Measurements from ENCODE around the gene ABHD6. TPM values are rescaled to one million over a fixed set of nuclear protein-coding genes. Genes with fewer than 3 reads are reported as not detected.
A peak's percentile ranks its signal among the peaks of the same experiment; 100 is the strongest.

Gene ABHD6
- total RNA-seq, 6 donors from 2014 or later: 9.7 to 54.7 (median 16.9) TPM

DNA sequence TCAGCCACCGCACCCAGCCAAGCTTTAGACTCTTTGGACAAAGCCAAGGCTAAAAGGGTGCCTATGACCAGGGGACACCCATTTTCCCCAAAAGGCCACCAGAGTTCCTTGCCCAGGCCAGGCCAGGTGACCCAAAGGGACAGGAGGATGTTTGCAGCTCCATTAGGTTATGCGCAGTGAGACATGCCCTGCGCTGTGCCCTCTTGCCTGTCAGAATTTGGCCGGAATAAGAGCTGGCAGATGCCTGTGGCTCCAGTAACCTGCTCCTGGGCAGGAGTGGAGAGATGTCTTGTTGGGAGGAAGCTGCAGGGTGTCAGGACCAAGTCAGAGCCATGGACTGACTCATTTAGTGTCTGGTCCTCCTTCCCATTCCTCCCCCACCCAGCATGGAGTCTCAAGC is 47.3 kb upstream of the ABHD6 start:
- WGBS, 2 donors: 90 to 92% methylated on average over 2 to 4 of the region's 4 CpGs
- no peak overlapping the region for H3K4me3 ChIP-seq
- ATAC-seq (ENCODE audit: low FRiP score in 2 of 2) (no peak), DNase-seq (no peak)
- TF ChIP-seq, protein P1, sequence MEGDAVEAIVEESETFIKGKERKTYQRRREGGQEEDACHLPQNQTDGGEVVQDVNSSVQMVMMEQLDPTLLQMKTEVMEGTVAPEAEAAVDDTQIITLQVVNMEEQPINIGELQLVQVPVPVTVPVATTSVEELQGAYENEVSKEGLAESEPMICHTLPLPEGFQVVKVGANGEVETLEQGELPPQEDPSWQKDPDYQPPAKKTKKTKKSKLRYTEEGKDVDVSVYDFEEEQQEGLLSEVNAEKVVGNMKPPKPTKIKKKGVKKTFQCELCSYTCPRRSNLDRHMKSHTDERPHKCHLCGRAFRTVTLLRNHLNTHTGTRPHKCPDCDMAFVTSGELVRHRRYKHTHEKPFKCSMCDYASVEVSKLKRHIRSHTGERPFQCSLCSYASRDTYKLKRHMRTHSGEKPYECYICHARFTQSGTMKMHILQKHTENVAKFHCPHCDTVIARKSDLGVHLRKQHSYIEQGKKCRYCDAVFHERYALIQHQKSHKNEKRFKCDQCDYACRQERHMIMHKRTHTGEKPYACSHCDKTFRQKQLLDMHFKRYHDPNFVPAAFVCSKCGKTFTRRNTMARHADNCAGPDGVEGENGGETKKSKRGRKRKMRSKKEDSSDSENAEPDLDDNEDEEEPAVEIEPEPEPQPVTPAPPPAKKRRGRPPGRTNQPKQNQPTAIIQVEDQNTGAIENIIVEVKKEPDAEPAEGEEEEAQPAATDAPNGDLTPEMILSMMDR (IDR thresholded peaks at IDR 0.05): no peak
- TF ChIP-seq EP300 (IDR thresholded peaks at IDR 0.05) (no peak), POLR2A (IDR thresholded peaks at IDR 0.05) (no peak), POLR2AphosphoS5 (IDR thresholded peaks at IDR 0.05) (no peak)
- H3K27me3 ChIP-seq: no peaks in the 10 kb centered on the region
- no peaks in the 10 kb centered on the region for H3K9me3 ChIP-seq
- H3K27ac ChIP-seq: peak overlapping the region in 2 of 4 donors; percentile 62
- H3K4me1 ChIP-seq: peaks cover 4 to 14% (median 6%) of the 10 kb centered on the region in 4 donors
- no peaks in the 10 kb centered on the region for H3K36me3 ChIP-seq

DNA sequence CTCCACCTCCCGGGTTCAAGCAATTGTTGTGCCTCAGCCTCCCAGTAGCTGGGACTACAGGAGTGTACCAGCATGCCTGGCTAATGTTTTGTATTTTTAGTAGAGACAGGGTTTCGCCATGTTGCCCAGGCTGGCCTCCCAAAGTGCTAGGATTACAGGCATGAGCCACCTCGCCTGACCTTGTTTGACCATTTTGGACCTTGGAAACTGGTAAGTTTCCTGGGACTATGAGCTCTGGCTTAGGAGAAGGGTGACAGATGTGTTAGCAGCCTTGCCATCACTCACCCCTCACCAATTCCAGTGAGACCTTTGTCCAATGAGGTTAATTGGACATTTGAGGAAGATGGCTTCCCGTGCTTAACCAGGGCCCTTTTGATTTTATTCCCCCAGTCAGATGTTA is 46.7 kb upstream of the ABHD6 start:
- DNase-seq: no peak
- no peak overlapping the region for H3K27ac ChIP-seq
- no peaks in the 10 kb centered on the region for H3K9me3 ChIP-seq
- no peak overlapping the region for H3K4me3 ChIP-seq
- no peak for ATAC-seq (ENCODE audit: low FRiP score in 2 of 2)
- TF ChIP-seq POLR2A (IDR thresholded peaks at IDR 0.05) (no peak), POLR2AphosphoS5 (IDR thresholded peaks at IDR 0.05) (no peak), EP300 (IDR thresholded peaks at IDR 0.05) (no peak)
- TF ChIP-seq, protein P1 (IDR thresholded peaks at IDR 0.05): no peak
- no peaks in the 10 kb centered on the region for H3K36me3 ChIP-seq
- WGBS, 2 donors: 88 to 94% methylated on average over 4 of the region's 4 CpGs
- peaks cover 4 to 14% (median 6%) of the 10 kb centered on the region in 4 donors for H3K4me1 ChIP-seq
- no peaks in the 10 kb centered on the region for H3K27me3 ChIP-seq

DNA sequence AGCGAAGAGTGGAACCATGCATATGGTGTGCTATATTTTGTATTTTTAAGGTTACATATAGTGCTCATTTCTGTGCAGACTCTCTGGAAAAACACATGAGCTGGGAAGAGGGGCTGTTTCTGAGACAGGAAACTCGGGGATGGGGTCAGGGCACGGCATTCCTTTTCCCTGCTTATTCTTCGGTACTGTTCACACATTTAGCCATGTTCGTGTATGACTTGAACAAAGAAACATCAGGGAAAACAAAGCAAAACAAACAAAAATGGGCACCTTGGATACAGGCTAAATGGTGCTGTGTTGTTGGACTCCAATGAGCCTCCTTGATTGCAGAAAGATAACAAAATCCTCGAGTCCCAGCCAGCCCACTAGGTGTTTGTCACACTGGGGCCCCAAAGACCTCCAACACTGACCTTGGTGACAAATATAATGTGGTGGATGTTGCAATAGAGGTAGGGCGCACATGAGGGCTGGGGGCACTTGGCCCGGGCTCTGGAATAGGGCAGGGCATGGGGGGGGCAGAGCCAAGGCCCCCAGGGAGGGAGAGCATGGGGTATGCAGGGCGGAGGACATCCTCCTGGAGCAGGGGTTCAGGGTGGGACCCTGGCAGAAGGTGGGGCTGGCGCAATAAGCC is 46.1 kb upstream of the ABHD6 start:
- ATAC-seq (ENCODE audit: low FRiP score in 2 of 2) (no peak), DNase-seq (no peak)
- H3K27me3 ChIP-seq: no peaks in the 10 kb centered on the region
- no peaks in the 10 kb centered on the region for H3K9me3 ChIP-seq
- peaks cover 4 to 14% (median 6%) of the 10 kb centered on the region in 4 donors for H3K4me1 ChIP-seq
- no peak for TF ChIP-seq POLR2A (IDR thresholded peaks at IDR 0.05)
- TF ChIP-seq, protein P1 (IDR thresholded peaks at IDR 0.05): no peak
- TF ChIP-seq EP300 (IDR thresholded peaks at IDR 0.05): no peak
- TF ChIP-seq POLR2AphosphoS5 (IDR thresholded peaks at IDR 0.05): no peak
- H3K4me3 ChIP-seq: no peak overlapping the region
- H3K27ac ChIP-seq: no peak overlapping the region
- WGBS, 2 donors: 65 to 75% methylated on average over 10 of the region's 10 CpGs
- no peaks in the 10 kb centered on the region for H3K36me3 ChIP-seq

DNA sequence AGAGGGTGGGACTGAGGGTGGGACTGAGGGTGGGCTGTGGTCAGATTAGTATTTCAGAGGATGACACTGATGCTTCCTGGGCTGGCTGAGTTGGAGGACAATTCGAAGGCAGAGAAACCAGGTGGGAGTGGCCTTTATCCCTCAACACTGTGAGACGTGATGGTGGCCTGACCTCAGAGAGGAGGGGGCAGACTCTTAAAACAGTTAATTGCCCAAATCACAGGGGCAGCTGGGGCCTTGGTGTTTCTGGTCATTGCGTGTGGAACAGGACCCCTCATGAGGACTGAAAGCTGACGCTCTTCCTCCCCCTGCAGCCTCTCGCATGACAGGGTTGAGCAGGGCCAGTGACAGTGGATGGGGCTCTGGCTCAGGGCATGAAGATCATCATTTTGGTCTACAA is 45.5 kb upstream of the ABHD6 start:
- no peak for ATAC-seq (ENCODE audit: low FRiP score in 2 of 2)
- Histone ChIP-seq H3K4me3 (no peak overlapping the region), H3K9me3 (no peaks in the 10 kb centered on the region), H3K36me3 (no peaks in the 10 kb centered on the region), H3K4me1 (peaks cover 5 to 14% (median 10%) of the 10 kb centered on the region in 4 donors), H3K27ac (no peak overlapping the region), H3K27me3 (no peaks in the 10 kb centered on the region)
- no peak for DNase-seq
- TF ChIP-seq EP300 (IDR thresholded peaks at IDR 0.05) (no peak), POLR2AphosphoS5 (IDR thresholded peaks at IDR 0.05) (no peak)
- 86 to 88% methylated on average over 5 of the region's 5 CpGs for WGBS, 2 donors

DNA sequence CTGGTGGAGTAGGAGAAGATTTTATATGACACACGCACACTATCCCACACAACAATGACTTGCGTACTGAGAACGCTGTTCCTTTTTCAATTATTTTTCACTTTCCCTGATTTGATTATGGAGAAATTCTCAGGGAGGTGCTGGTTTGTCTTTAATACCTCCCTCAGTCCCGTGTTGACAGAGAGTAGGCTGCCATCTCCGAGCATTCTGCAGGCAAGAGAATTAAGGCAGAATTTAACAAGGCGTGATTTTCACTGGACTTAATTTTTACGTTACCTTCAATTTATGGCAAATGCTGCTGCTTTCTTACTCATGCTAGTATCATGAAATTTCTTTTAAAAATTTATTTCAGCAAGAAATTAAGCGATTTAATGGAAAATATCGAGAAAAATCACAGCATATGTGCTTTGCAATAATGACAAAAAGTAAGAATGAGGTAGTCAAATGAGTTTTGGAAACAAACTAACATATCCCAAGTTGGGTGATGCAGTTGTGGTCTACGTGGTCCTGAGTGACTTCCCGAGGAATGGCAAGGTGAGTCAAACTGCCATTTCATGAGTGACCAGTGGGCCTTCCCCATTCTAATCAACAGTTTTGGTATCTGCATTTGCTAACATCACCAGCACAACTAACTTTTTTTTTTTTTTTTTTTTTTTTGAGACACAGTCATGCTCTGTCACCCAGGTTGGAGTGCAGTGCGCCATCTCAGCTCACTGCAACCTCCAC is 43.7 kb upstream of the ABHD6 start:
- TF ChIP-seq EP300 (IDR thresholded peaks at IDR 0.05) (no peak), POLR2AphosphoS5 (IDR thresholded peaks at IDR 0.05) (no peak), POLR2A (IDR thresholded peaks at IDR 0.05) (no peak)
- TF ChIP-seq, protein P1 (IDR thresholded peaks at IDR 0.05): no peak
- DNase-seq: no peak

More for the DNA sequence above, 43.7 kb upstream of the ABHD6 start:
- no peaks in the 10 kb centered on the region for H3K36me3 ChIP-seq
- H3K27me3 ChIP-seq: no peaks in the 10 kb centered on the region
- no peak overlapping the region for H3K4me3 ChIP-seq
- 87 to 96% methylated on average over 12 of the region's 12 CpGs for WGBS, 2 donors
- H3K4me1 ChIP-seq: peaks cover 4 to 20% (median 10%) of the 10 kb centered on the region in 4 donors
- H3K27ac ChIP-seq: no peak overlapping the region
- no peaks in the 10 kb centered on the region for H3K9me3 ChIP-seq
- ATAC-seq (ENCODE audit: low FRiP score in 2 of 2): no peak

Measured in upper lobe of left lung (tissue), 6 donors.